ENCODE measurements around the gene CYP26B1.

The CYP26B1 gene

DNA sequence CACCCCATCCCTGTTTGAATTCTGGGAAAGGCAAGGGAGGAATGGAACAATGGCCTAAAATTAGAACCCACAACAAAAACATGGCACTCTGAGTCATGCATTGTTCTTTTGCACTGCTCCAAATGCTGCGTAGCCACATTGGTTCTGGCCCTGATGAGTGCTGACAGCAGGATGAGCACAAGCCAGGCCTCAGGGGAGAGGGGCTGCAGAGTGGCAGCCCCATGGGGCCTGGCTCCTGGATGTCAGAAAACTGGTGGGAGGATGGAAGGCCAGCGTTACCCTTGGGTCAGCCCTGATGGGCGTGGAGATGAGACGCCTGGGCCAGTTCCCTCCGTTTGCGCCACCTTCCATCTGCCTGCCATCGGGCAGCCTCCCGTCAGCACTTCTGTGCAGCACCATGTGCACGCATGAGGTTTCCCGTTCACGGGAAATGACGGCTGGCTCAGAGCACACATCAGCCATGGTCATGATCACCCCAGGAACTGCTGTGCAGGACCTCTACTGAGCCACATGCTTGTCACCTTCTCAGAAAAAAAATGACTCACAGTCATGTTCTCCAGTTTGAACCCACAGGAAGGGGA, 65.6 kb downstream of the CYP26B1 start:
- DNase-seq (ENCODE audit: low read depth), result no peak

DNA sequence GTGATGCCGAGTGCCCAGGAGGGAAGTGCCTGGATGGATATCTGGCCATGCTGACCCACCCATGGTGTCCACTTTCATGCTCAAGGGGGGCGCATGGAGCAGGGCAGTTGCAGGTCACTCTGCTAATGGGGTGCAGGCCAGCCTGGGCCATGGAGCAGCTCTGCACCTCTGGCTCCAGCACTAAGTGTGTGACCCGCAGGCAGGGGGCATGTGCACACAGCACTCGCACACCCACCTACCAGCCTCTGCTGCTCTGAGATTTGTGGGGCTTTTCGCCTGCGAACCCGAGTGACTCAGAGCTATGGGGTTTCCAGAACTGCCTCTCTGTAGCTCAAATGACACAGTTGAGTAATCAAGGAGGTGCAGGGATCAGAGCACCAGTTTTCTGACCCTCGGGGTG, 66.2 kb downstream of the CYP26B1 start:
- DNase-seq (ENCODE audit: low read depth), result no peak

DNA sequence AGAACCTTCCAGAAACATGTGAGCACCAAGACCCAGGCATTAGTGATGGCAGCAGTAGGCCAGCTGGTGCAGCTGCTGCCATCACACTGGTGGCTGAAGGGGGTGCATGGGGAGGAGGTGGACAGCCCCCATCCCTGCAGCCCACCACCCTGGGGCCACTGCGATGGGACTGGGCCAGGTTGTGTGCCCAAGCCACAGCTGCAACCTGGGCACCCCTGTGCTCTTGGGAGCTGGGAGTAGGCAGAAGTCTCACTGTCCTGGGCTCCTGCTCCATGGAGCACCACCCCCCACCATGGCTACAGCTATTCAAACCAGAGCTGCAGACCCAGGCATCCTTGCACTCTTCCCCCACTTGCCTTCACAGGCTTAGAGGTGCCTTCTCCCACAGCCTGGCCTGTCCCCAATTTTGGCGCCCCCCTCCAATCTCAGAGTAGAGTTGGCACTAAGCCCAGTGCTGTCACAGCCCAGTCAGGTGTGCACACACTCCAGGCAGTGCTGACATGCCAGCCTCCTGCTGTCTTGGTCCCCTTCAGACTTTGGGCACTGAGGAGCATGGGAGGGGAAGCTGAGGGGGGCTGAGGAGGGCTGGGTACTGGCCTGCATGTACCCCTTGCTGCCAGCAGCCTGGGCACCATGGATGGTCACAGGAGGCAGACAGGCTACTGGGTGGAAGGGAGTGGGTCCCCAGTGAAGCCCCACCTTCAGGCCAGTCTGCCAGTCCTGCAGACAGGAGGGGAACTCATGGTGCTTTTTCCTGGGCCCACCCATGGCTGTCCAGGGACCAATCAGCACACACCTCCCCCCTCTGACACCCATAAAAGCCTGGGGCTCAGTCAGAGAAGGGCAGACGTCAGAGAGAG, 67.1 kb downstream of the CYP26B1 start:
- no peak for DNase-seq (ENCODE audit: low read depth)

All from stimulated activated CD8-positive, alpha-beta memory T cell treated with anti-CD3 and anti-CD28 coated beads, Interleukin-12 subunit alpha, Interleukin-12 subunit beta, amount 100 ng/mL, for 4 hours (primary cell).